Measurements from ENCODE around the gene AMN. TPM values are rescaled to one million over a fixed set of nuclear protein-coding genes. Genes with fewer than 3 reads are reported as not detected.
"Not testable (repeated sequence)": the region's sequence is repeated elsewhere in the genome, so short reads cannot be mapped to it uniquely, and the experiment has no call there.

Gene AMN
- total and polyA plus RNA-seq, 9 donors: 0.21 to 11.7 (median 0.56) TPM

DNA sequence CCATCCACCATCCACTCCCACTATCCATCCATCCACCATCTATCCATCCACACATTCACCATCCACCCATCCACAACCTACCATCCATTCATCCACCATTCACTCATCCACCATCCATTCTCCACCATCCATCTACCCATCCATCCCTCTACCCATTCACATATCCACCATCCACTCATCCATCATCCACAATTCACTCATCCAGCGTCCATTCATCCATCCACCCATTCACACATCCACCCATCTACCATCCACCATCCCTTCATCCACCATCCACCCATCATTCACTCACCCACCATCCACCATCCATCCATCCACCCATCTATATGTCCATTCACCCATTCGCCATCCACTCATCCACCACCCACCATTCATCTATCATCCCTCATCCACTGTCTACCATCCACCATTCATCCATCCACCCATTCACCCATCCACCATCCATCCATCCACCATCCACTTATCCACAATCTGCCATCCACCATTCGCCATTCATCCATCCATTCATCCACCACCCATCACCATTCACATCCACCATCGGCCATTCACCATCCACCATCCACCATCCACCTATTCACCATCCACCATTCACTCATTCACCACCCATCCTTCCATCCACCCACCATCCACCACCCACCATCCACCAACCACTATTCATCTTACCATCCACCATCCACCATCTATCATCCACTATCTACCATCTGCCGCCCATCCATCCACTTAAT is 2.0 kb upstream of the AMN start:
- no peak overlapping the region for H3K27ac ChIP-seq (ENCODE audit: low read length)
- H3K9me3 ChIP-seq (replicated peaks; ENCODE audit: control insufficient read depth, low read depth, low read length): peaks cover 3% of the 10 kb centered on the region
- peaks cover 42% of the 10 kb centered on the region for H3K27me3 ChIP-seq (ENCODE audit: control insufficient read depth, insufficient read depth, low read length)
- no peaks in the 10 kb centered on the region for H3K36me3 ChIP-seq (ENCODE audit: control insufficient read depth, insufficient read depth, low read length)
- H3K4me3 ChIP-seq (ENCODE audit: low read length): no peak overlapping the region
- no peak for DNase-seq
- 92% methylated on average over 5 of the region's 5 CpGs for WGBS (ENCODE audit: insufficient coverage)
- H3K4me1 ChIP-seq (ENCODE audit: control insufficient read depth, insufficient read depth, low read length): peaks cover 16% of the 10 kb centered on the region

DNA sequence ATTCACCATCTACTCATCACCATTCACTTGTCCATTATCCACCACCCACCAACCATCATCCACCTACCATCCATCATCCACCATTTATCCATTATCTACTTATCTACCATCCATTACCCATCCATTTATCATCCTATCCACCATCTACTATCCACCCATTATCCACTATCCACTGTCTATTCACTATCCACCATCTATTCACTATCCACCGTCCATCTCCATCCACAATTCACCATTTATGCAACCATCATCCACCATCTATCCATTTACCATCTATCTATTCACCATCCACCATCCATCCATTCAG is 1.5 kb upstream of the AMN start:
- Histone ChIP-seq H3K27ac (ENCODE audit: low read length) (no peak overlapping the region), H3K4me1 (ENCODE audit: control insufficient read depth, insufficient read depth, low read length) (peaks cover 16% of the 10 kb centered on the region), H3K36me3 (ENCODE audit: control insufficient read depth, insufficient read depth, low read length) (no peaks in the 10 kb centered on the region), H3K27me3 (ENCODE audit: control insufficient read depth, insufficient read depth, low read length) (peaks cover 47% of the 10 kb centered on the region), H3K9me3 (replicated peaks; ENCODE audit: control insufficient read depth, low read depth, low read length) (peaks cover 3% of the 10 kb centered on the region), H3K4me3 (ENCODE audit: low read length) (no peak overlapping the region)
- no peak for DNase-seq
- 87% methylated on average over 1 of the region's 1 CpG for WGBS (ENCODE audit: insufficient coverage)

DNA sequence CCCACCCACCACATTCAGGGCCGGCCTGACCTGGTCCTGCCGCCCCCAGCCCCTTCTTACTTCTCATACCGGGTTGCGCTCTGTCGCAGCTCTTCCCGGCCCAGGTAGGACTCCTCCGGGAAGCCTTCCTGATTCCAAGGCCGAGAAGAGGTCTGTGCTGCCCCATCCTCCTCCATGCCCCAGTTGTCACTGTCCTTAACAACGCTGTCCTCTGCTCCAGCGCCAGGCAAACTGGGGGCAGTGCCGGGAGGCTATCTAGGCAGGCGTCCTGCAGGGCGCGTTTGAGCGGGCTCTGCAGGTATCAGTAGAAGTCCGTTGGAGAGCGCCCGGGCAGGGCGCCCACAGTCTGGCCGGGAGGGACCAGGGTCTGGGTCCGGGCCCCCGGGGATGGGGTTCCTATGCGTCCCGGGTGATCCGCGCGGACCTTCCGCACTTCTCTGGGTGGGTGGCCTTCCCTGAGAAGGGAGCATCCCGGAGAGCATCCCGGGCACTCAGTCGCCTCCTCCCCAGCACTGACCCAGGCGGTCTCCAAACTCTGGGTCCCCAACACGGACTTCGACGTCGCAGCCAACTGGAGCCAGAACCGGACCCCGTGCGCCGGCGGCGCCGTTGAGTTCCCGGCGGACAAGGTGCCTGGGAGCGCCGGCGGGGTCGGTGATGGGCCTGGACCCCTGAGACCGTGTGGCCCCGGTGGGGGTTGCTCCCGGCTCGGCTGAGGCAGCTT is 900 bp downstream of the AMN start:
- no peaks in the 10 kb centered on the region for H3K36me3 ChIP-seq (ENCODE audit: control insufficient read depth, insufficient read depth, low read length)
- WGBS (ENCODE audit: insufficient coverage): 4% methylated on average over 53 of the region's 53 CpGs
- peaks cover 21% of the 10 kb centered on the region for H3K4me1 ChIP-seq (ENCODE audit: control insufficient read depth, insufficient read depth, low read length)
- H3K4me3 ChIP-seq (ENCODE audit: low read length): peak overlapping the region; percentile 17
- peaks cover 64% of the 10 kb centered on the region for H3K27me3 ChIP-seq (ENCODE audit: control insufficient read depth, insufficient read depth, low read length)
- DNase-seq: no peak
- peaks cover 3% of the 10 kb centered on the region for H3K9me3 ChIP-seq (replicated peaks; ENCODE audit: control insufficient read depth, low read depth, low read length)
- no peak overlapping the region for H3K27ac ChIP-seq (ENCODE audit: low read length)

DNA sequence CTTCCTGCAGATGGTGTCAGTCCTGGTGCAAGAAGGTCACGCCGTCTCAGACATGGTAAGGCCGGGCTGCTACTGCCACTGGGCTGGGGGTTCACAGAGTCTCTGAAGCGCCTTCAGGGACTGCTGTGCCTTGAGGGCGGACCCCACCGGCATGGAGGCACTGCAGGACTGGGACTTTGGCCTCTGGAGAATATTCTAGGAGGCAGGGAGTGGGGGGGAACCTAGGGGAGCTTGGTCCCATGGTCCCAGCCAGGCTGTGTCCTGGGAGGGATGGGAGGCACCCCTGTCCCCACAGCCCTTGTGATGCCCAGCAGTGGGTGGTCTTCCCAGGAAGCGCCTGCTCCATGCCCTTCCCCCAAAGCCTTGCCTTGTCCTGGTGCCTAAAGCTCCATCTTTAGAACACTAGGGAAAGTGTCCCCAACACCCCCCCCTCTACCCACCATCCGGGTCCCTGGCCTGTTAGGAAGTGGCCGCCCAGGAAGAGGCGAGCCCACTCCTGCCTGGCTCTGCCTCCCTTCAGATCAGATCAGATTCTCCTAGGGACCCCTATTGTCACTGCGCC is 1.5 kb downstream of the AMN start:
- WGBS (ENCODE audit: insufficient coverage): 28% methylated on average over 10 of the region's 11 CpGs
- peaks cover 71% of the 10 kb centered on the region for H3K27me3 ChIP-seq (ENCODE audit: control insufficient read depth, insufficient read depth, low read length)
- H3K4me3 ChIP-seq (ENCODE audit: low read length): no peak overlapping the region
- H3K36me3 ChIP-seq (ENCODE audit: control insufficient read depth, insufficient read depth, low read length): no peaks in the 10 kb centered on the region
- no peak overlapping the region for H3K27ac ChIP-seq (ENCODE audit: low read length)
- H3K4me1 ChIP-seq (ENCODE audit: control insufficient read depth, insufficient read depth, low read length): peaks cover 28% of the 10 kb centered on the region
- H3K9me3 ChIP-seq (replicated peaks; ENCODE audit: control insufficient read depth, low read depth, low read length): peaks cover 3% of the 10 kb centered on the region
- no peak for DNase-seq

DNA sequence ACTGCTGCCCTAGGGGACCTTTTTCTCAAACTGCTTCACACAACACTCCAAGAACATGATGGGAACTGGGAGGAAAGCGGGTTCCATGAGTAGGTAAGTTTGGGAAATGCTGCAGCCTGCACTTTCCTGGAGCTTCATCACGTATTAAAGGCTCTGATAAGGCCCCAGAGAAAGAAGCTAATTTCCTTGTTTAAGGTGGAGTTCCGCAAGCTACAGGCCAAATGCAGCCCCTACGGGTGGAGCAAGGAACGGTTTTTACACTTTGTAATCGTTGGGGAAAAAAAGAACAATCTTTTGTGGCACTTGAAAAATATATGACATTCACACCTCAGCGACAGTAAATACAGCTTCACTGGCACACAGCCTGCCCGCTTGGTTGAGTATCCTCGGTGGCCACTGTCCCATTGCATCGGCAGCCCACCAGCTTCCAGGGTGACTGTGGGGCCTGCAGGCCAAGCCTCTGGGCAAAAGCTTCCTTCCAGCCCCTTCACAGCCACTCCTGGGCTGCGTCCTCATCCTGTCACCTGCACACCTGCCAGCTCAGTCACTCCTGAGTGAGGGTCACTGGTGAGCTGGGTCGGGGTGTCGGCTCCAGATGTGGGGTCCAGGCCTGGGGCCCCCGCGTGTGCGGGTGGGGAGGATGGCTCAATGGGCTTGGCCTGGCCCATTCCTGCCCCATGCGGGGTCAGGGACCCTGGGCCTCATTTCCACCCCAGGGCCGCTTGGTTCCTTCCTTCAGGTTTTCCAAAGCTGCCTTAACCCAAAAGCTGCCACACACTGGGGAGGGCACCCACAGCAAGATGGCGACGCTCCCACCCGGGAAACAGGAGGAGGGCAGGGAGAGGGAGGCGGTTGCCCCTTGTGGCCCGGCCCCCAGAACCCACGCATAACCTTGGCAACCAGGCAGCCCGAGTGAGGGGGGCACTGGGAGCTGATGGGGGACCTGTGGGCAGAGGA is 2.4 kb downstream of the AMN start:
- 79% methylated on average over 12 of the region's 25 CpGs for WGBS (ENCODE audit: insufficient coverage)
- DNase-seq: no peak
- no peak overlapping the region for H3K4me3 ChIP-seq (ENCODE audit: low read length)
- peaks cover 3% of the 10 kb centered on the region for H3K9me3 ChIP-seq (replicated peaks; ENCODE audit: control insufficient read depth, low read depth, low read length)
- H3K27ac ChIP-seq (ENCODE audit: low read length): no peak overlapping the region
- no peaks in the 10 kb centered on the region for H3K36me3 ChIP-seq (ENCODE audit: control insufficient read depth, insufficient read depth, low read length)
- peaks cover 80% of the 10 kb centered on the region for H3K27me3 ChIP-seq (ENCODE audit: control insufficient read depth, insufficient read depth, low read length)
- peaks cover 37% of the 10 kb centered on the region for H3K4me1 ChIP-seq (ENCODE audit: control insufficient read depth, insufficient read depth, low read length)

DNA sequence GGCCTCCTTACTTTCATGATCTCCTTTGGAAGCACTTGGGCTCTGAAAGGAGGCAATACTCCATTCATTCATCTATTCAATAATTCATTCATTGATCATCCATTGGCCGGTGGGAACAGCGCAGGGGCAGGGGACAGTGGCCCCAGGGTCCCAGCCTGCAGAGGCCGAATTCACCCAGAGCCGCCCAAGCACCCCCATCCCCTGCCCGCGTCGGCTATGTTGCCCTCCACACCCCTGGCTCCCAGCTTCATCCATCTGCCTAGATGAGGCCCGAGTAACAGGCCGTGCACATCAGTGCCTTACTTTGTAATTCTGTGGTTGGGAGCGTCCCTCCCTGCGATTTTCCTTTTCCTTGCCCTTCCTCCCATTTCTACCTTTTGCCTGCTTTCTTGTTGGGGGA is 3.2 kb downstream of the AMN start:
- Histone ChIP-seq H3K9me3 (replicated peaks; ENCODE audit: control insufficient read depth, low read depth, low read length) (peaks cover 3% of the 10 kb centered on the region), H3K4me1 (ENCODE audit: control insufficient read depth, insufficient read depth, low read length) (peaks cover 39% of the 10 kb centered on the region), H3K4me3 (ENCODE audit: low read length) (no peak overlapping the region), H3K27me3 (ENCODE audit: control insufficient read depth, insufficient read depth, low read length) (peaks cover 85% of the 10 kb centered on the region), H3K27ac (ENCODE audit: low read length) (no peak overlapping the region), H3K36me3 (ENCODE audit: control insufficient read depth, insufficient read depth, low read length) (no peaks in the 10 kb centered on the region)
- DNase-seq: no peak
- 59% methylated on average over 8 of the region's 11 CpGs for whole genome bisulfite sequencing (ENCODE audit: insufficient coverage)

DNA sequence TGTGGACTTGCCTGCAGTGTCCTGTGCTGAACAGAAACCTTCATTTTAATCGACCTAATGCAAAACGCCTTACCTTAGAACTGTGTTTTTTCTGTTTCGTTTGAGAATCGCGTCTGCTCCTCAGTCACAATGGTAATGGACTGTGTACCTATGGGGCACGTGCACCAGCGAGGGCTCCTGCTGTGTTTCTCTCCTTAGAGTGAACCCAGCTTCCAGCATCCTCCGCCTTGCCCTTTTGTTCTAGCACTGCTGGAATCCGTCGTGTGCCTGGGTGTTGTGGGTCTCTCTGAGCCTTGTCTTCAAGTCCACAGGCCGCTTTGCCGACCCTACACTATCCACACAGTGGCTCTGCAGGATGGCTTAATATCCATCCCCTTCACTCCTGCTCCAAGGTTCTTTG is 3.6 kb downstream of the AMN start:
- Histone ChIP-seq H3K36me3 (ENCODE audit: control insufficient read depth, insufficient read depth, low read length) (no peaks in the 10 kb centered on the region), H3K4me3 (ENCODE audit: low read length) (no peak overlapping the region), H3K9me3 (replicated peaks; ENCODE audit: control insufficient read depth, low read depth, low read length) (peaks cover under 1% of the 10 kb centered on the region), H3K27me3 (ENCODE audit: control insufficient read depth, insufficient read depth, low read length) (peaks cover 90% of the 10 kb centered on the region), H3K4me1 (ENCODE audit: control insufficient read depth, insufficient read depth, low read length) (peaks cover 41% of the 10 kb centered on the region), H3K27ac (ENCODE audit: low read length) (no peak overlapping the region)
- WGBS (ENCODE audit: insufficient coverage): 38% methylated on average over 8 of the region's 12 CpGs
- DNase-seq: no peak

DNA sequence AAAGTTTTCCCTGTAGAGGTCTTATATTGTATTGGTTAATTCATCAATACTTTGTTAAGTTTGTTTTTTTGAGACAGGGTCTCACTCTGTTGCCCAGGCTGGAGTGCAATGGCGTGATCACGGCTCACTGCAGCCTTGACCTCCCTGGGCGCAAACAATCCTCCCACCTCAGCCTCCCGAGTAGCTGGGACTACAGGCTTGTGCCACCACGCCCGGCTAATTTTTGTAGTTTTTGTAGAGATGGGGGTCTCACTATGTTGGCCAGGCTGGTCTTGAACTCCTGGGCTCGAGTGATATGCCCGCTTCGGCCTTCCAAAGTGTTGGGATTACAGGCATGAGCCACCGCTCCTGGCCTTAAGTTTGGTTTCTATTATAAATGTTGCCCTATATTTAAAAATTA is 4.4 kb downstream of the AMN start:
- WGBS (ENCODE audit: insufficient coverage): no CpG with 5 or more reads among the region's 10 CpGs
- H3K36me3 ChIP-seq (ENCODE audit: control insufficient read depth, insufficient read depth, low read length); DNase-seq; H3K4me3 ChIP-seq (ENCODE audit: low read length); H3K27ac ChIP-seq (ENCODE audit: low read length); H3K9me3 ChIP-seq (replicated peaks; ENCODE audit: control insufficient read depth, low read depth, low read length): not testable (repeated sequence)
- Histone ChIP-seq H3K4me1 (ENCODE audit: control insufficient read depth, insufficient read depth, low read length) (peaks cover 41% of the 10 kb centered on the region), H3K27me3 (ENCODE audit: control insufficient read depth, insufficient read depth, low read length) (peaks cover 91% of the 10 kb centered on the region)

DNA sequence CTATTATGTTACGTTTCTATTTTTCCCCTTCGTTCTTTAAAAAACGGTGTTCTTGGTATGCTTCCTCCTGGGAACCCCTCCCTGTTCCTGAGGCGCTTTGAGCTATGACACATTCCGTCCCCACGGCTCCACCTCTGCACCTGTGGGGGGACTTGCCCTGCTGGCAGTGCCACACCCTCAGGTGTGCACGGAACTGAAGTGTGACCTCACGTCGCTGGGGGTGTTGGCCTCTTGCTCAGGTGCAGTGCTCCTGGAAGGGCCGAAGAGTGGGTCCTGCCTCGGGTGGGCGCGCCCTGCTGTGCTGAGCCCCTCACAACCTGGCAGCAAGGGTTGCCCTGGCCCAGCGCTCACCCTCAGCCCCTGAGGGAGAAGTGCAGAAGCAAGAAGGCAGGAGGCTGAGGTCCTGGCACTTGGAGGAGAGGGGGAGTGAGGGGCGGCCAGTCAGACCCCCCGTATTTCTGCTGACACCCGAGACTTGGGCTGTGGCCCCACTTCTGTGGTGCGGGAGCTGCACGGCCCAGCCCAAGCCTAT is 4.9 kb downstream of the AMN start:
- H3K4me1 ChIP-seq (ENCODE audit: control insufficient read depth, insufficient read depth, low read length): peaks cover 41% of the 10 kb centered on the region
- H3K27ac ChIP-seq (ENCODE audit: low read length): no peak overlapping the region
- peaks cover 86% of the 10 kb centered on the region for H3K27me3 ChIP-seq (ENCODE audit: control insufficient read depth, insufficient read depth, low read length)
- no peaks in the 10 kb centered on the region for H3K9me3 ChIP-seq (replicated peaks; ENCODE audit: control insufficient read depth, low read depth, low read length)
- DNase-seq: no peak
- WGBS (ENCODE audit: insufficient coverage): 38% methylated on average over 17 of the region's 19 CpGs
- peaks cover 7% of the 10 kb centered on the region for H3K36me3 ChIP-seq (ENCODE audit: control insufficient read depth, insufficient read depth, low read length)
- no peak overlapping the region for H3K4me3 ChIP-seq (ENCODE audit: low read length)

Measured in muscle of leg (tissue), 11 donors.